HepG2 (cell line): Measurements from ENCODE around the gene CDC42BPG. TPM values are rescaled to one million over a fixed set of nuclear protein-coding genes. Genes with fewer than 3 reads are reported as not detected.
A peak's percentile ranks its signal among the peaks of the same experiment; 100 is the strongest.

ENCODE experiments used
- ASH2L ChIP-seq: fragments of 300-600, 200-600 bp; sonication (generic); IDR thresholded peaks from 2 replicates; pipeline ENCODE4 v1.7.0; 2017; ENCODE audit warnings: low read depth, mild to moderate bottlenecking, moderate library complexity, mixed read lengths, low read length; ENCODE audit not compliant: insufficient read length
- ATRX ChIP-seq: sonication (generic); formaldehyde crosslinking; IDR thresholded peaks from 2 replicates; pipeline ENCODE4 v1.4.0; 2020; ENCODE audit warnings: missing genetic modification reagents, borderline replicate concordance
- CAMTA2 ChIP-seq: sonication (generic); formaldehyde crosslinking; IDR thresholded peaks from 2 replicates; pipeline ENCODE4 v1.4.0; 2020; ENCODE audit warnings: mild to moderate bottlenecking, missing genetic modification reagents, borderline replicate concordance
- CBX2 ChIP-seq, 2 experiments: fragments of 200-600 bp in 1 of 2; sonication (generic); formaldehyde crosslinking in 1 of 2; IDR thresholded peaks; 2 replicates each; pipeline versions ENCODE4 v1.7.0 to v1.8.1; 2018 to 2022; ENCODE audit warnings: low read depth in 2 of 2, low read length in 1 of 2, mild to moderate bottlenecking in 1 of 2, missing genetic modification reagents in 1 of 2
- ELF1 ChIP-seq: sonication (generic); formaldehyde crosslinking; IDR thresholded peaks from 2 replicates; pipeline ENCODE4 v1.4.0; 2020; ENCODE audit warnings: missing genetic modification reagents
- GABPA ChIP-seq, 2 experiments: IDR thresholded peaks; 2 replicates each; pipeline ENCODE4 v1.6.1; 2011 to 2016; ENCODE audit warnings: low read depth in 2 of 2, low read length in 1 of 2, missing biosample characterization in 1 of 2, missing genetic modification characterization in 1 of 2
- HDAC1 ChIP-seq: sonication (generic); formaldehyde crosslinking; IDR thresholded peaks from 2 replicates; pipeline ENCODE4 v1.5.1; 2020; ENCODE audit warnings: mild to moderate bottlenecking, missing genetic modification reagents
- HMG20B ChIP-seq: conservative IDR thresholded peaks from 2 replicates; pipeline ENCODE4 v1.6.1; 2016; ENCODE audit warnings: missing genetic modification reagents, missing compliant biosample characterization
- HNRNPL ChIP-seq: fragments of 200-400 bp; formaldehyde crosslinking; IDR thresholded peaks from 2 replicates; pipeline ENCODE4 v1.6.1; 2017; ENCODE audit warnings: mild to moderate bottlenecking, low read depth, low read length
- KAT2B ChIP-seq: fragments of 150-350 bp; IDR thresholded peaks from 2 replicates; pipeline ENCODE4 v1.6.1; 2014; ENCODE audit warnings: low read depth, low read length, borderline replicate concordance
- KLF13 ChIP-seq: sonication (generic); formaldehyde crosslinking; IDR thresholded peaks from 2 replicates; pipeline ENCODE4 v1.4.0; 2020; ENCODE audit warnings: mild to moderate bottlenecking, missing genetic modification reagents
- PRMT3 ChIP-seq: sonication (generic); formaldehyde crosslinking; IDR thresholded peaks from 2 replicates; pipeline ENCODE4 v1.8.1; 2022; ENCODE audit warnings: low read depth, mild to moderate bottlenecking, moderate library complexity, missing genetic modification reagents, borderline replicate concordance
- ZNF326 ChIP-seq: sonication (generic); formaldehyde crosslinking; IDR thresholded peaks from 2 replicates; pipeline ENCODE4 v1.4.0; 2020; ENCODE audit warnings: missing genetic modification reagents, borderline replicate concordance
- ZNF549 ChIP-seq: sonication (generic); formaldehyde crosslinking; IDR thresholded peaks from 2 replicates; pipeline ENCODE4 v1.5.0; 2020; ENCODE audit warnings: missing genetic modification reagents
- ZNF556 ChIP-seq: sonication (generic); formaldehyde crosslinking; IDR thresholded peaks from 2 replicates; pipeline ENCODE4 v1.4.0; 2020; ENCODE audit warnings: mild to moderate bottlenecking, missing genetic modification reagents, borderline replicate concordance
- polyA plus RNA-seq, 8 experiments: library from polyadenylated mRNA; depleted of rRNA in 3 of 8; stranded (reverse) in 7 of 8; unstranded in 1 of 8; fragments of >200 nt; fragmentation: Illumina TruSeq in 4 of 8; extraction: Trizol in 4 of 8; gene quantifications; 2 replicates each; pipeline versions ENCODE4 v1.2.1 to v1.2.3, GENCODE V29; 2011 to 2016; ENCODE audit warnings: low read depth in 4 of 8, missing spikeins in 1 of 8, mixed read lengths in 1 of 8; ENCODE audit not compliant: insufficient read depth in 1 of 8
- total RNA-seq, 5 experiments: library from RNA; depleted of rRNA; stranded (reverse); fragments of >200 nt; fragmentation: Illumina TruSeq; extraction: Trizol; gene quantifications; 2 replicates each; pipeline ENCODE4 v1.2.3, GENCODE V29; 2016; ENCODE audit warnings: low read depth in 1 of 5
- TF ChIP-seq, protein P1 (sequence below), 2 experiments: sonication (generic) in 1 of 2; formaldehyde crosslinking in 1 of 2; IDR thresholded peaks; 2 replicates each; pipeline versions ENCODE4 v1.4.0 to v1.6.1; 2016 to 2020; ENCODE audit warnings: borderline replicate concordance in 1 of 2, low read depth in 1 of 2, mild to moderate bottlenecking in 1 of 2, missing genetic modification reagents in 1 of 2
- TF ChIP-seq, protein P2 (sequence below): sonication (generic); formaldehyde crosslinking; IDR thresholded peaks from 2 replicates; pipeline ENCODE4 v1.5.0; 2020; ENCODE audit warnings: missing genetic modification reagents, mild to moderate bottlenecking, borderline replicate concordance
- TF ChIP-seq, protein P3 (sequence below): sonication (generic); formaldehyde crosslinking; IDR thresholded peaks from 2 replicates; pipeline ENCODE4 v1.8.0; 2022; ENCODE audit warnings: missing genetic modification reagents, mild to moderate bottlenecking, inconsistent platforms, borderline replicate concordance
- TF ChIP-seq, protein P4 (sequence below): sonication (generic); formaldehyde crosslinking; IDR thresholded peaks from 2 replicates; pipeline ENCODE4 v1.8.0; 2022; ENCODE audit warnings: mild to moderate bottlenecking, missing genetic modification reagents, moderate library complexity
- TF ChIP-seq, protein P5 (sequence below): sonication (generic); formaldehyde crosslinking; IDR thresholded peaks from 2 replicates; pipeline ENCODE4 v1.4.0; 2020; ENCODE audit warnings: missing genetic modification reagents
- TF ChIP-seq, protein P6 (sequence below): sonication (generic); formaldehyde crosslinking; IDR thresholded peaks from 2 replicates; pipeline ENCODE4 v1.8.1; 2023; ENCODE audit warnings: mild to moderate bottlenecking, missing genetic modification reagents, borderline replicate concordance

Gene CDC42BPG
- total and polyA plus RNA-seq, 2 of the 13 experiments (the other 11 are each of a cell fraction or from before 2014, with no cell fraction given) = 0.55 to 1.4 TPM

DNA sequence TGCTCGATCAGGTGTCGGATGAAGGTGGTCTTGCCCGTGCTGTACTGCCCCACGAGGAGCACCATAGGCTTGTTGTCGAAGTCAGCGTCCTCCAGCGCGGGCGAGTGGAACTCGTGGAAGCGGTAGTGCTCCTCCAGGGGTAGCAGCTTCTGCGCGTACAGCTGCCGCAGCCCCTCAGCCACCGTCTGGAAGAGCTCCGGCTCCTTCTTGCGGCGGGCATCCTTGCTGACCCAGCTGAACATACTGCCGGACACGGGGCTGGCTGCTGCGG is 33.7 kb upstream of the CDC42BPG start (continued):
- TF ChIP-seq, protein P1, sequence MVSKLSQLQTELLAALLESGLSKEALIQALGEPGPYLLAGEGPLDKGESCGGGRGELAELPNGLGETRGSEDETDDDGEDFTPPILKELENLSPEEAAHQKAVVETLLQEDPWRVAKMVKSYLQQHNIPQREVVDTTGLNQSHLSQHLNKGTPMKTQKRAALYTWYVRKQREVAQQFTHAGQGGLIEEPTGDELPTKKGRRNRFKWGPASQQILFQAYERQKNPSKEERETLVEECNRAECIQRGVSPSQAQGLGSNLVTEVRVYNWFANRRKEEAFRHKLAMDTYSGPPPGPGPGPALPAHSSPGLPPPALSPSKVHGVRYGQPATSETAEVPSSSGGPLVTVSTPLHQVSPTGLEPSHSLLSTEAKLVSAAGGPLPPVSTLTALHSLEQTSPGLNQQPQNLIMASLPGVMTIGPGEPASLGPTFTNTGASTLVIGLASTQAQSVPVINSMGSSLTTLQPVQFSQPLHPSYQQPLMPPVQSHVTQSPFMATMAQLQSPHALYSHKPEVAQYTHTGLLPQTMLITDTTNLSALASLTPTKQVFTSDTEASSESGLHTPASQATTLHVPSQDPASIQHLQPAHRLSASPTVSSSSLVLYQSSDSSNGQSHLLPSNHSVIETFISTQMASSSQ (IDR thresholded peaks at IDR 0.05; ENCODE audit: low read depth) = no peak
- TF ChIP-seq, protein P1 (CRISPR knock-in tag; IDR thresholded peaks at IDR 0.05; ENCODE audit: borderline replicate concordance) = no peak
- TF ChIP-seq ZNF549 (CRISPR knock-in tag) (no peak), CBX2 (IDR thresholded peaks at IDR 0.05; ENCODE audit: low read depth, low read length) (no peak), CBX2 (CRISPR knock-in tag; IDR thresholded peaks at IDR 0.05; ENCODE audit: low read depth) (no peak), PRMT3 (CRISPR knock-in tag) (no peak), ZNF326 (CRISPR knock-in tag) (no peak), KAT2B (no peak), ELF1 (no peak), ATRX (CRISPR knock-in tag) (no peak), GABPA (IDR thresholded peaks at IDR 0.05; ENCODE audit: low read depth, low read length) (no peak), GABPA (CRISPR knock-in tag; IDR thresholded peaks at IDR 0.05; ENCODE audit: low read depth) (no peak), HDAC1 (CRISPR knock-in tag) (no peak), HMG20B (CRISPR knock-in tag) (no peak), ZNF556 (peak; percentile 67; the same call in 1 of the 2 replicates), KLF13 (CRISPR knock-in tag) (no peak), CAMTA2 (CRISPR knock-in tag) (no peak), ASH2L (no peak), HNRNPL (no peak)
- TF ChIP-seq, protein P2, sequence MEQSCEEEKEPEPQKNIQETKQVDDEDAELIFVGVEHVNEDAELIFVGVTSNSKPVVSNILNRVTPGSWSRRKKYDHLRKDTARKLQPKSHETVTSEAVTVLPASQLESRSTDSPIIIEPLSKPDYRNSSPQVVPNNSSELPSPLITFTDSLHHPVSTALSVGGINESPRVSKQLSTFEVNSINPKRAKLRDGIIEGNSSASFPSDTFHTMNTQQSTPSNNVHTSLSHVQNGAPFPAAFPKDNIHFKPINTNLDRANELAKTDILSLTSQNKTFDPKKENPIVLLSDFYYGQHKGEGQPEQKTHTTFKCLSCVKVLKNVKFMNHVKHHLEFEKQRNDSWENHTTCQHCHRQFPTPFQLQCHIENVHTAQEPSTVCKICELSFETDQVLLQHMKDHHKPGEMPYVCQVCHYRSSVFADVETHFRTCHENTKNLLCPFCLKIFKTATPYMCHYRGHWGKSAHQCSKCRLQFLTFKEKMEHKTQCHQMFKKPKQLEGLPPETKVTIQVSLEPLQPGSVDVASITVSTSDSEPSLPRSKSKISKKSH = peak; percentile 90
- TF ChIP-seq, protein P3, sequence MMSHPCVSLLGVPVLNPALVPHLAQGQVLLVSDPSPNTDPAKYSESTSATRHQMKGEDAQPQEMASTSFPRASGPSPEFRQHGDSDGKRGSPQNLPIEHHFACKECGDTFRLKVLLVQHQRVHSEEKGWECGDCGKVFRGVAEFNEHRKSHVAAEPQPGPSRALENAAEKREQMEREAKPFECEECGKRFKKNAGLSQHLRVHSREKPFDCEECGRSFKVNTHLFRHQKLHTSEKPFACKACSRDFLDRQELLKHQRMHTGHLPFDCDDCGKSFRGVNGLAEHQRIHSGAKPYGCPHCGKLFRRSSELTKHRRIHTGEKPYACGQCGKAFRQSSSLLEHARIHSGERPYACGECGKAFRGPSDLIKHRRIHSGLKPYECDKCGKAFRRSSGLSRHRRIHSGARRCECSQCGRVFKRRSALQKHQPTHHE (CRISPR knock-in tag) = no peak
- TF ChIP-seq, protein P4, sequence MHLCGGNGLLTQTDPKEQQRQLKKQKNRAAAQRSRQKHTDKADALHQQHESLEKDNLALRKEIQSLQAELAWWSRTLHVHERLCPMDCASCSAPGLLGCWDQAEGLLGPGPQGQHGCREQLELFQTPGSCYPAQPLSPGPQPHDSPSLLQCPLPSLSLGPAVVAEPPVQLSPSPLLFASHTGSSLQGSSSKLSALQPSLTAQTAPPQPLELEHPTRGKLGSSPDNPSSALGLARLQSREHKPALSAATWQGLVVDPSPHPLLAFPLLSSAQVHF (CRISPR knock-in tag) = no peak
- TF ChIP-seq, protein P5, sequence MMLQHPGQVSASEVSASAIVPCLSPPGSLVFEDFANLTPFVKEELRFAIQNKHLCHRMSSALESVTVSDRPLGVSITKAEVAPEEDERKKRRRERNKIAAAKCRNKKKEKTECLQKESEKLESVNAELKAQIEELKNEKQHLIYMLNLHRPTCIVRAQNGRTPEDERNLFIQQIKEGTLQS (CRISPR knock-in tag) = no peak
- TF ChIP-seq, protein P6, sequence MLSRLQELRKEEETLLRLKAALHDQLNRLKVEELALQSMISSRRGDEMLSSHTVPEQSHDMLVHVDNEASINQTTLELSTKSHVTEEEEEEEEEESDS (CRISPR knock-in tag) = no peak
